Testis (tissue), 2 donors: ENCODE results near the gene TEX53.

ENCODE experiments used
- CTCF ChIP-seq, 3 experiments: fragments of 450-650 bp in 2 of 3; fragments of 200-600 bp in 1 of 3; sonication (generic) in 1 of 3; IDR thresholded peaks; one replicate each; pipeline ENCODE4 v1.5.1; 2016 to 2019; ENCODE audit warnings: antibody characterized with exemption in 3 of 3, mild to moderate bottlenecking in 2 of 3, moderate library complexity in 1 of 3
- POLR2A ChIP-seq: fragments of 450-650 bp; IDR thresholded peaks from one replicate; pipeline ENCODE4 v1.6.1; 2017; ENCODE audit warnings: antibody characterized with exemption, mild to moderate bottlenecking, moderate library complexity

DNA sequence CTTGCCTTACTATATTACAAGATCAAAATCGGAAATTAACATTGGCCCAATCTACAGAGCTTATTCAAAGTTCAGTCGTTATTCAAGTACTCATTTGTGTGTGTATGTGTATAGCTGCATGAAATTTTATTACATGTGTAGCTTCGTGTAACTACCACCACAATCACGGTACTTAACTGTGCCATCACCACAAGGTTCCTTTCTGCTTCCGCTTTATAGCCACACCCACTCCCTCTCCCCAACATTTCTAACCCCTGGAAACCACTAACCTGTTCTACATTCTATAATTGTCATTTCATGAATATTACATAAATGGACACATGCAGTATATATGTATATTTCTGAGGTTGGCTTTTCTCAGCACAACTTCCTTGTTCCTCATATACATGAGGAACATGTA lies 28.3 kb upstream of the TEX53 start:
- no peak for TF ChIP-seq POLR2A
- TF ChIP-seq CTCF (IDR thresholded peaks at IDR 0.05), result no peak
